Measurements from ENCODE around the gene ACCS. TPM values are rescaled to one million over a fixed set of nuclear protein-coding genes. Genes with fewer than 3 reads are reported as not detected.

ACCS gene
- total and polyA plus RNA-seq, 9 of the 15 experiments (the other 6 are each of a cell fraction or from before 2014, with no cell fraction given): 4.2 to 25.9 (median 16.3) TPM

GRCh38 chr11:44047931-44048431 is 18.1 kb upstream of the ACCS start, which contains the start of gene ACCSL (continued):
- TF ChIP-seq, protein P1, sequence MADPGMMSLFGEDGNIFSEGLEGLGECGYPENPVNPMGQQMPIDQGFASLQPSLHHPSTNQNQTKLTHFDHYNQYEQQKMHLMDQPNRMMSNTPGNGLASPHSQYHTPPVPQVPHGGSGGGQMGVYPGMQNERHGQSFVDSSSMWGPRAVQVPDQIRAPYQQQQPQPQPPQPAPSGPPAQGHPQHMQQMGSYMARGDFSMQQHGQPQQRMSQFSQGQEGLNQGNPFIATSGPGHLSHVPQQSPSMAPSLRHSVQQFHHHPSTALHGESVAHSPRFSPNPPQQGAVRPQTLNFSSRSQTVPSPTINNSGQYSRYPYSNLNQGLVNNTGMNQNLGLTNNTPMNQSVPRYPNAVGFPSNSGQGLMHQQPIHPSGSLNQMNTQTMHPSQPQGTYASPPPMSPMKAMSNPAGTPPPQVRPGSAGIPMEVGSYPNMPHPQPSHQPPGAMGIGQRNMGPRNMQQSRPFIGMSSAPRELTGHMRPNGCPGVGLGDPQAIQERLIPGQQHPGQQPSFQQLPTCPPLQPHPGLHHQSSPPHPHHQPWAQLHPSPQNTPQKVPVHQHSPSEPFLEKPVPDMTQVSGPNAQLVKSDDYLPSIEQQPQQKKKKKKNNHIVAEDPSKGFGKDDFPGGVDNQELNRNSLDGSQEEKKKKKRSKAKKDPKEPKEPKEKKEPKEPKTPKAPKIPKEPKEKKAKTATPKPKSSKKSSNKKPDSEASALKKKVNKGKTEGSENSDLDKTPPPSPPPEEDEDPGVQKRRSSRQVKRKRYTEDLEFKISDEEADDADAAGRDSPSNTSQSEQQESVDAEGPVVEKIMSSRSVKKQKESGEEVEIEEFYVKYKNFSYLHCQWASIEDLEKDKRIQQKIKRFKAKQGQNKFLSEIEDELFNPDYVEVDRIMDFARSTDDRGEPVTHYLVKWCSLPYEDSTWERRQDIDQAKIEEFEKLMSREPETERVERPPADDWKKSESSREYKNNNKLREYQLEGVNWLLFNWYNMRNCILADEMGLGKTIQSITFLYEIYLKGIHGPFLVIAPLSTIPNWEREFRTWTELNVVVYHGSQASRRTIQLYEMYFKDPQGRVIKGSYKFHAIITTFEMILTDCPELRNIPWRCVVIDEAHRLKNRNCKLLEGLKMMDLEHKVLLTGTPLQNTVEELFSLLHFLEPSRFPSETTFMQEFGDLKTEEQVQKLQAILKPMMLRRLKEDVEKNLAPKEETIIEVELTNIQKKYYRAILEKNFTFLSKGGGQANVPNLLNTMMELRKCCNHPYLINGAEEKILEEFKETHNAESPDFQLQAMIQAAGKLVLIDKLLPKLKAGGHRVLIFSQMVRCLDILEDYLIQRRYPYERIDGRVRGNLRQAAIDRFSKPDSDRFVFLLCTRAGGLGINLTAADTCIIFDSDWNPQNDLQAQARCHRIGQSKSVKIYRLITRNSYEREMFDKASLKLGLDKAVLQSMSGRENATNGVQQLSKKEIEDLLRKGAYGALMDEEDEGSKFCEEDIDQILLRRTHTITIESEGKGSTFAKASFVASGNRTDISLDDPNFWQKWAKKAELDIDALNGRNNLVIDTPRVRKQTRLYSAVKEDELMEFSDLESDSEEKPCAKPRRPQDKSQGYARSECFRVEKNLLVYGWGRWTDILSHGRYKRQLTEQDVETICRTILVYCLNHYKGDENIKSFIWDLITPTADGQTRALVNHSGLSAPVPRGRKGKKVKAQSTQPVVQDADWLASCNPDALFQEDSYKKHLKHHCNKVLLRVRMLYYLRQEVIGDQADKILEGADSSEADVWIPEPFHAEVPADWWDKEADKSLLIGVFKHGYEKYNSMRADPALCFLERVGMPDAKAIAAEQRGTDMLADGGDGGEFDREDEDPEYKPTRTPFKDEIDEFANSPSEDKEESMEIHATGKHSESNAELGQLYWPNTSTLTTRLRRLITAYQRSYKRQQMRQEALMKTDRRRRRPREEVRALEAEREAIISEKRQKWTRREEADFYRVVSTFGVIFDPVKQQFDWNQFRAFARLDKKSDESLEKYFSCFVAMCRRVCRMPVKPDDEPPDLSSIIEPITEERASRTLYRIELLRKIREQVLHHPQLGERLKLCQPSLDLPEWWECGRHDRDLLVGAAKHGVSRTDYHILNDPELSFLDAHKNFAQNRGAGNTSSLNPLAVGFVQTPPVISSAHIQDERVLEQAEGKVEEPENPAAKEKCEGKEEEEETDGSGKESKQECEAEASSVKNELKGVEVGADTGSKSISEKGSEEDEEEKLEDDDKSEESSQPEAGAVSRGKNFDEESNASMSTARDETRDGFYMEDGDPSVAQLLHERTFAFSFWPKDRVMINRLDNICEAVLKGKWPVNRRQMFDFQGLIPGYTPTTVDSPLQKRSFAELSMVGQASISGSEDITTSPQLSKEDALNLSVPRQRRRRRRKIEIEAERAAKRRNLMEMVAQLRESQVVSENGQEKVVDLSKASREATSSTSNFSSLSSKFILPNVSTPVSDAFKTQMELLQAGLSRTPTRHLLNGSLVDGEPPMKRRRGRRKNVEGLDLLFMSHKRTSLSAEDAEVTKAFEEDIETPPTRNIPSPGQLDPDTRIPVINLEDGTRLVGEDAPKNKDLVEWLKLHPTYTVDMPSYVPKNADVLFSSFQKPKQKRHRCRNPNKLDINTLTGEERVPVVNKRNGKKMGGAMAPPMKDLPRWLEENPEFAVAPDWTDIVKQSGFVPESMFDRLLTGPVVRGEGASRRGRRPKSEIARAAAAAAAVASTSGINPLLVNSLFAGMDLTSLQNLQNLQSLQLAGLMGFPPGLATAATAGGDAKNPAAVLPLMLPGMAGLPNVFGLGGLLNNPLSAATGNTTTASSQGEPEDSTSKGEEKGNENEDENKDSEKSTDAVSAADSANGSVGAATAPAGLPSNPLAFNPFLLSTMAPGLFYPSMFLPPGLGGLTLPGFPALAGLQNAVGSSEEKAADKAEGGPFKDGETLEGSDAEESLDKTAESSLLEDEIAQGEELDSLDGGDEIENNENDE (IDR thresholded peaks at IDR 0.05; ENCODE audit: low read depth, low read length): no peak
- TF ChIP-seq, protein P2, sequence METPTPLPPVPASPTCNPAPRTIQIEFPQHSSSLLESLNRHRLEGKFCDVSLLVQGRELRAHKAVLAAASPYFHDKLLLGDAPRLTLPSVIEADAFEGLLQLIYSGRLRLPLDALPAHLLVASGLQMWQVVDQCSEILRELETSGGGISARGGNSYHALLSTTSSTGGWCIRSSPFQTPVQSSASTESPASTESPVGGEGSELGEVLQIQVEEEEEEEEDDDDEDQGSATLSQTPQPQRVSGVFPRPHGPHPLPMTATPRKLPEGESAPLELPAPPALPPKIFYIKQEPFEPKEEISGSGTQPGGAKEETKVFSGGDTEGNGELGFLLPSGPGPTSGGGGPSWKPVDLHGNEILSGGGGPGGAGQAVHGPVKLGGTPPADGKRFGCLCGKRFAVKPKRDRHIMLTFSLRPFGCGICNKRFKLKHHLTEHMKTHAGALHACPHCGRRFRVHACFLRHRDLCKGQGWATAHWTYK (CRISPR knock-in tag; IDR thresholded peaks at IDR 0.05): no peak
- TF ChIP-seq PRMT5 (CRISPR knock-in tag; IDR thresholded peaks at IDR 0.05): no peak
- TF ChIP-seq TAL1 (IDR thresholded peaks at IDR 0.05): peak; percentile 8; the same call in 1 of the 2 replicates
